Inferior parietal cortex (tissue), 1 donor: Measurements from ENCODE around the gene ARHGEF19.
"Not testable (repeated sequence)": the region's sequence is repeated elsewhere in the genome, so short reads cannot be mapped to it uniquely, and the experiment has no call there.

ENCODE experiments used
- DNase-seq: peaks from one replicate; pipeline ENCODE4 v3.0.0-alpha.2; 2016; ENCODE audit errors: extremely low spot score

Gene ARHGEF19

DNA sequence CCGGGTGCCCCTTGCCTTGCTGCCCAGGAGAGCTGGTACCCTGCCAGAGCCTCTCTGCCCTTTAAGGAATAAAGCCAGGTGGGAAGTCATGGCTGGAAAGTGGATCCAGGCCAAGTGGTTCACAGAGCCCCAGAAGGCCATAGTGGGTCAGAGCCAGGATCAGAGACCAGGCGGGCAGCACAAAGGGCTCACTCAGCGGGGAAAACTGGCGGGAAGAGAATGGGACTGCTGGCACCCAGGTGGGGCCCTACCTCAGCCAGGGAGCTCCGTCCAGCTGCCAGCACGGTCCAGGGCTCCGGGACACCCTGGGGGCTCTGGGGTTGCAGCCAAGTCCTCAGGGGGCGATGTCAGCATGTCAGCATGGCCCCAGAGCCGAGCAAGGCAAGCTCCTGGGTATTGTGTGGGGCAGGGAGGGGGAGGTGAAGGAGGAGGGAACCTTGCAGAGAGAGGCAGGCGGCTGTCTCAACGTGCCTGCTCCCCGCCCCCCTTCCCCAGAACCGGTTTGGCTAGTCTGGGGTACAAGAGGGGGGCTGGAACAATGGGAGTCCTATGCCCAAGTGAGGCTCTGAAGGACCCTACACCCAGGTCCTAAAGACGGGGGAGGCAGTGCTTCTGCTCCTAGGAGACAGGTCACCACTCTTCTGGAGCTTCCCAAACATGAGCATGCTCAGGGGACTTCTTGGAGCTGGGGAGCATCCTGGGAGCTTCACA, at the start of gene ARHGEF19:
Gene ARHGEF19, minus strand, starts transcription at position 402 of the 711 bp plus-strand sequence. CDS start 3,598 bp downstream, outside the sequence.
- no peak for DNase-seq

- no peak for DNase-seq
These were observed 49.6 kb upstream of the ARHGEF19 start for GRCh38 chr1:16262067-16262466.

- no peak for DNase-seq
These were observed 48.4 kb upstream of the ARHGEF19 start for GRCh38 chr1:16260814-16261213.

- DNase-seq: no peak
These were observed 46.2 kb upstream of the ARHGEF19 start for GRCh38 chr1:16258591-16259135.

DNA sequence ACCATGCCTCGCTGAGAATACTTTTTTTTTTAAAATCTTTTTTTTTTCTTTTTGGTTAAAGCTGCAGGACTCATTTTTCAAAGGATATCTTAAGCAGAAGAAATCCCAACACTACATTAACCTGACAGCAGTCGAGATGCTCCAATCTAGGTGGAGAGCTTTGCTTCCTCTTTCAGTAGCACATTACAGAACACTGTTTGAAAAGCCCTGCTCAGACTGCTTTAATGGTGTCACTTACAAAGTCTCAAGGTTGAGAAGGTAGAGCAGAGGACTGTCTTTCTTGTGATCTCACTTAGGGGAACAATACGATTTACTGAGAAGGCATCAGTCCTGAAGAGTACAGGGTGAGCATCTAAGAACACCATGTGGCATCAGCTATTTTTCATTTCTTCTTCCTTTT, 45.5 kb upstream of the ARHGEF19 start:
- DNase-seq: no peak

DNA sequence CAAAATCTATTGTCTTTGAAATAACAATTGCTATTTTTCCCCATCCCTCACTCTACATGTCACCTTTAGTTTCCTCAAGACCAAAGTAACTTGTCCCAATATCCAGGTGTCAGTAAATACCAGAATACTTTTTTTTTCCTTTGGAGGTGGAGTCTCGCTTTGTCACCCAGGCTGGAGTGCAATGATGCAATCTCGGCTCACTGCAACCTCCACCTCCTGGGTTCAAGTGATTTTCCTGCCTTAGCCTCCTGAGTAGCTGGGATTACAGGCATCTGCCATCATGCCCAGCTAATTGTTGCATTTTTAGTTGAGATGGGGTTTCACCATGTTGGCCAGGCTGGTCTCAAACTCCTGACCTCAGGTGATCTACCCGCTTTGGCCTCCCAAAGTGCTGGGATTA, 45.1 kb upstream of the ARHGEF19 start:
- not testable (repeated sequence) for DNase-seq

DNA sequence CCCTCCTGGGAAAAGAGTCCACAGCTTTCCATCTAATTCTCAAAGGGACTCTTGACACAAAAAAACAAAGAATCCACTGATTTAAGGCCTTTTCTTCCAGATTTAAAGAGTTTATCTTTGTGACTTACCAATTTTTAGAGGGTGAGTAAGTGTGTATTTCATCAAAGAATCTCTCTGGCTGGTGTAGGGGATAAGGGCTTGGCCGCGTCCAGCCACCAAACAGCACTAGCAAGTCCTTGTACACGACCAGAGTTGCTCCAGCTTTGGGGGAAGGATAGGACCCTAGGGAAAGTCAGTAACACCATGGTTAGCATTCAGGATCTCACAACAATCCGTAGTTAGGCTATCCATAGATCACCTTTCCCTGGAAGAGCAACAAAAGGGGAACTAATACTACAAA, 44.0 kb upstream of the ARHGEF19 start:
- no peak for DNase-seq

DNA sequence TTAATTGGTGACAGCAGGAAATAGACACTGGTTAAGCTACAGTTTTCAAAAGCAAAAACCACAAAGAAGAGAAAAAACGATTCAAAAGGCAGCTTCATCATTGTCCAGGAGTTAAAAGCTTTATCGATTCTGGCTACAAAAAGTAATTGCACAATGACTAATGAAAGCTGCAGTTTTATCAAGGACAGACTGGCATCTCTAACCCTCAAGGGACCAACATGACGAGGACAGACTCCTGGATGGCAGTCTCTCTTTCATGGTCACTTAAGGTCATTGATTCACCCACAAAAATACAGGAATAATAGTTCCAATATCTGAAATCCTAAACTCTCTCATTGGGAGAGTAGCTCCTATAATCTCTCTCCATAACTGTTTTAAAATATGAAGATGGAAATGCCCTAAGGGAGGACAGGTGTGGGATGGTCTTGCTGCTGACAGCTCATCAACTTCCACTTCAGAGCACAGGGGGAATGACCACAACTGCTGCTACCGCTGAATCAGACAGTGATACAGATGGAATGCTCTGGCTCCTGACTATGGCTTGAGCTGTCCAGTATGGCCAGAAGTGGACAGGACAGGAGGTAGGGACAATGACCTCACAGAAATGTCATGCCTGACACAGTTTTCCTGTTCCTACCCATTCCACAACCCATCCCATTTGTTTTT, 41.9 kb upstream of the ARHGEF19 start:
- no peak for DNase-seq

DNA sequence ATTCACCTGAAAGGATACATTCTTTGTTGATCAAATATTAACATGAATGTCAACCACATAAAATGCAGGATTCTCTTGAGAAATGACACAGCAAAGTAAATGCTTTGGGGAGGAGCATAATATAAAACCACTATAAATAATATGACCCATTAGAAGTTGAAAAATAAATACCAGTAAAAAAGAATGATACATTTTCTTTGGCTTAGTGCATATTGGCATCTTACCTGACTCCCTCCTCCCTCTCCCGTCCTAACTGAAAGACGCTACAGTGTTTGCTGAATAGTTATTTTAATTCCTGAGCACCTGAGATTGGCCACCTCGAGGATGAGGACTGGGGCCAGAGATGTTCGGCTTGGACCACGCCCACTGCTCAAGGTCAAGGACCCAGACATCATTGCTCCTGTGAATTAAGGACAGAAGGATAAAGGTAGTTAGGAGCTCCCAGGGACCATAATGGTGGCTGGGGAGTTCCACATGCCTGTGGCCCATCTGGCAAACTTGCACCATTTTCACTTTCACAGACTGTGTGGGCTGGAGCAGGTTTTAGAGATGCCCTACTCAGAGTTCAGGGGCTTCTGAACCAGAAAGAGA, 41.0 kb upstream of the ARHGEF19 start:
- no peak for DNase-seq

- DNase-seq: no peak
These were observed 40.5 kb upstream of the ARHGEF19 start for GRCh38 chr1:16252912-16253311.

DNA sequence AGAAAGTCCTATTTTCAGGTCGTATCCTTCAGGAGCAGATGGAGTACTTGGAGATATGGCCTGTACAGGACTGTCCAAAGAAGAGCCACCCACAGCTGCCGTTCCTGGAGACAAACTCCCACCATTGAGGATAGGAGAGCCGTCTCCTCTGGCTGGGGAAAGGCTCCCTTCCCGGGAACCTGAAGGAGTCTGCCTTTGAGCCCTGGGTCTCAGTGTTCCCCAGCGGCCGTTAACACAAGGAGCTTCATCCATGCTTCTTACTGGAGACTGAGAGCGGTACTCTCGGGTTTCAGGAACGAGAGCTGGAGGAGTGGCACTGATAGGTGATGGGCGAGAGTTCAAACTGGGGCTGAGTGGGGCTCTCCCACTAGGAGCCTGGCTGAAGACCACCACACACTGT, 38.9 kb upstream of the ARHGEF19 start:
- no peak for DNase-seq

GRCh38 chr1:16250524-16251251, 38.2 kb upstream of the ARHGEF19 start:
- no peak for DNase-seq

DNA sequence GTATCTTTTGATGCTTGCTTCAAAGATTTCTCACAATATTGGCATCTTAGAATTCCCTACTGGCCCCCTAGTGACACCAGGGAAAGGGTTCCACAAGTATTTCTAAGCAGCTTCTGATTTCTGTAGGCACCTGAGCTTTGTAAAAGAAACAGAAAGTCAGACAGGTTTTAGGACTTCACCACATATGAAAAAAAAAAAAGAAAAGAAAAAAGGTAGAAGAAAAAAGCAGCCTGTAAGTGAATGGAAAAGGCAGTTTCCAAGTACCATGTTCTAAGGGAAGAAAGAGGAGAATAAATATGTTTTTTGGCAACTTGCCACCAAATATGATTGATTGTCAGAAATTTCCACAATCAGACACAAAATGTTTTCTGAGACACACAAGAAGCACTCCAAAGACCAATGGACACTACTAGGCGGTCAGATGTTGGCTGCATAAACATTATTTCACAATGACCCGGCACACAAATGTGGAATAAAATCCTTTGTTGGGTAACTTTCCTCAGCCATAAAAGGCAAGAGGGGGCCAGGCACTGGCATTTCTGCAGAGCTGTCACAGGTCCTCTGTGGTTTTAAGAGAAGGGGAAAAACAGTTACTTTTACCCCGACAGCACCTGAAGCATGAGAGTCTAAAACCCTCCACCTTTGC, 37.3 kb upstream of the ARHGEF19 start:
- DNase-seq: no peak

DNA sequence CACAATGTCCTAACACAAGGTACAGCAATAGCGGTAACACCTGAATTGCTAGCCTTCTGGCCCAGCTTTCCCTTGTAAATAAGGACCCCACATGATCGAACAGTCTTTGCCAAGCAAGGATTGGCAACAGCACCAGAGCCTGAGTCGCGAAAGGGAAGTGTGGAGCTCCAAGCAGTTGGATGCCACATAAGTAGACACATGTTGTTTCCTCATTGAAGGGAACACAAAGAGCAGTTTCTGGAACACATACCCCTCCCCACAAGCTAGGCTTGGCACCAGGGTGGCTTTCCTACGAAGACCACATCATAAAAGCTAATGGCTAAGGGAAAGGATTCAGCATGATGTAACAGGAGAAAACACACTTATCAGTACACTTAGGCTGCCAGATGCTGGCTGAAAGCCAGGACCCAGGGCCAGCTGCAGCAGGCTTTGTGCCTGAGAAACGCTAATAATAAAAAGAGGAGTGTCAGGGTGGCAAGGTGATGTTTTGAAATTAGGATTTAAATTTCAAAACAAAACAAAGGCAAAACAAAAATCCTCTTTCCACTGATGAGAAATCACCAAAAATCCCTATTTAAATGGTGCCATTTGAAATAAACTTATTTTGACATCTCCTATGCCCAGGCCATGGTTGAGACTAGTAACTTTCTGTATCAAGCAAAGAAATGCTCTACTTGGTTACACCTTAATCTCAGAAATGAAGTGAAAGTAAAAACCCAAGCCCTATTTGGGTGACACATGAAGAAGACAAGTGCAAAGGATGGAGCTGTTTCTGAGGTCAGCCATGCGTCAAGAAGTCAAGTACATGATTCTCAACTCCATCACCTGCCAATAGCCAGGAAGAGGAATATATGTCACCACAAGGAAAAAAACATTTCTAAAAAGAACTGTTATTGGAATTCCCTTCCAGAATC, 36.4 kb upstream of the ARHGEF19 start:
- DNase-seq: peak; percentile 82

DNA sequence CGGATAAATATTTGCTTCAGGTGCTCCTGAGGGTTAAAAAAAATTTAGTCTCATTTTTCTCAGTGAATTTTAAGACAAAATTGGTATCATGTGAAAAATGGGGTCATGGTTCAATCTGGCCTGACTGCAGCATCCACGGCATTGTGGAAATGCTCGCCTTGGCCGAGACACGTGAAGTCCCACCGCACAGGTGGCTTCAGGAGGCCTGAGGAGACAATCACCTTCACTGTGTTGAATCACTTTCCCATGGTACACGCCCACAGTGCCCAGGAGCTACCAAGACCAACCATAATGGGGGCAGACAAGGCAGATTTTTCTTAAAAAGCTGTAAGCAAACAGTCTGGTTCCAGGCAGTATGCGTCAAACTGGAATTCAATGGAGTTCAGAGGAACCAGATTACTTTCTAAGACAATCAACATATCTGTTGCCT, 35.6 kb upstream of the ARHGEF19 start:
- DNase-seq: no peak

- DNase-seq: no peak
These were observed 35.0 kb upstream of the ARHGEF19 start for GRCh38 chr1:16247441-16247840.

DNA sequence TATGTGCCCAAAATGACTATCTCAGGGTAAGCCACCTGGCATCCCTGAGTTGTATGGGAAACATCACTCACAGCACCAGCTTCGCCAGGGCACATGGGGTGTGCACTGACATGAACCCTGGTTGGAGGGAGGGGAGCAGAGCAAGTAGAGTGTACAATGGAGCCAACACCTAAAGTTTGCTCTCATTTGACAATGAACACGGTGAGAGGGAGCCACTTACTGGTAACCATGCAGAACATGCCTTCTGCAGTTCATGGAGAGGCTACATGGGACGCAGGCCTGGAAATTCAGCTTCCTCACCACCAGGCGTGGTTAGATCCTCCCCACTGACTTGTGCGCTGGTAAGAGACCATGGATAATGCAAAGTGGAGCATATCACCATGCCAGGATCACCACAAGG, 34.5 kb upstream of the ARHGEF19 start:
- no peak for DNase-seq

- DNase-seq: not testable (repeated sequence)
These were observed 33.8 kb upstream of the ARHGEF19 start for GRCh38 chr1:16246239-16246638.

- no peak for DNase-seq
These were observed 33.2 kb upstream of the ARHGEF19 start for GRCh38 chr1:16245476-16246196.
